Esophagus squamous epithelium (tissue), 5 donors: ENCODE data around the gene CSDE1. TPM values are rescaled to one million over a fixed set of nuclear protein-coding genes. Genes with fewer than 3 reads are reported as not detected.

Experiments
- DNase-seq: peaks from one replicate; lab custom pipeline; 2025; lab: John Stamatoyannopoulos, UW
- H3K27ac ChIP-seq, 4 donors: fragments of 200-600 bp; sonication (generic); one replicate each; pipeline ENCODE4 v1.5.1; 2016 to 2019; ENCODE audit warnings: mild to moderate bottlenecking in 1 of 4
- H3K27me3 ChIP-seq, 4 donors: fragments of 200-600 bp; sonication (generic); 1 replicate in 3 of 4; 2 replicates in 1 of 4; pipeline versions ENCODE4 v1.5.1 to v1.6.0; 2017 to 2021; ENCODE audit warnings: antibody characterized with exemption in 1 of 4
- H3K36me3 ChIP-seq, 3 donors: fragments of 200-600 bp; sonication (generic); one replicate each; pipeline ENCODE4 v1.5.1; 2016 to 2019
- H3K4me1 ChIP-seq, 3 donors: fragments of 200-600 bp; sonication (generic); one replicate each; pipeline ENCODE4 v1.5.1; 2017 to 2019
- H3K4me3 ChIP-seq, 4 donors: fragments of 200-600 bp; sonication (generic); 1 replicate in 3 of 4; 2 replicates in 1 of 4; pipeline ENCODE4 v1.5.1; 2016 to 2019; ENCODE audit warnings: mild to moderate bottlenecking in 2 of 4, moderate library complexity in 1 of 4
- H3K9me3 ChIP-seq, 3 donors: fragments of 200-600 bp; sonication (generic); one replicate each; pipeline ENCODE4 v1.5.1; 2016 to 2019
- CTCF ChIP-seq, 6 experiments: fragments of 450-650 bp in 4 of 6; fragments of 200-600 bp in 2 of 6; sonication (generic) in 2 of 6; IDR thresholded peaks; one replicate each; pipeline ENCODE4 v1.5.1; 2016 to 2019; ENCODE audit warnings: antibody characterized with exemption in 6 of 6, mild to moderate bottlenecking in 4 of 6, moderate library complexity in 4 of 6
- POLR2A ChIP-seq, 4 donors: fragments of 450-650 bp; IDR thresholded peaks; one replicate each; pipeline ENCODE4 v1.6.1; 2017; ENCODE audit warnings: antibody characterized with exemption in 4 of 4, mild to moderate bottlenecking in 4 of 4, moderate library complexity in 3 of 4
- WGBS, 2 donors: methylation state at CpG; one replicate each; pipeline ENCODE4 v1.1.5; 2018; 5-methylcytosine and 5-hydroxymethylcytosine counted together
- intact Hi-C: fragments of 100-400 bp; cut with DNase I; formaldehyde crosslinking; loops from one replicate; pipeline ENCODE4 v1.15.0; 2022
- total RNA-seq, 4 donors: library from RNA; depleted of rRNA; stranded (reverse); fragments of >200 nt; gene quantifications; one replicate each; pipeline ENCODE4 v1.1.0, GENCODE V29; 2016
- donor health status: DM: yes; HTN: yes; CAD: no.

CSDE1 gene
- total RNA-seq, 4 donors from 2014 or later, result 311 to 845 (median 638) TPM

- Histone ChIP-seq H3K4me3 (no peak overlapping the region), H3K27ac (no peak overlapping the region), H3K27me3 (no peaks in the 10 kb centered on the region), H3K9me3 (no peaks in the 10 kb centered on the region), H3K36me3 (peaks cover 0 to 99% (median 32%) of the 10 kb centered on the region in 3 donors), H3K4me1 (no peaks in the 10 kb centered on the region)
- TF ChIP-seq CTCF (IDR thresholded peaks at IDR 0.05) (no peak), POLR2A (IDR thresholded peaks at IDR 0.05) (no peak)
- intact Hi-C loops, result no loop called here
- DNase-seq, result no peak
- 96 to 98% methylated on average over 6 of the region's 6 CpGs for WGBS, 2 donors
Measured at GRCh38 chr1:114737314-114737849, 20.4 kb downstream of the CSDE1 start.

- TF ChIP-seq POLR2A (IDR thresholded peaks at IDR 0.05) (no peak), CTCF (IDR thresholded peaks at IDR 0.05) (no peak)
- Histone ChIP-seq H3K36me3 (peaks cover 0 to 99% (median 38%) of the 10 kb centered on the region in 3 donors), H3K27me3 (no peaks in the 10 kb centered on the region), H3K4me1 (no peaks in the 10 kb centered on the region), H3K27ac (no peak overlapping the region), H3K4me3 (no peak overlapping the region), H3K9me3 (no peaks in the 10 kb centered on the region)
- DNase-seq, result no peak
- intact Hi-C loops, result no loop called here
- WGBS, 2 donors, result 83 to 95% methylated on average over 1 of the region's 1 CpG
Measured at GRCh38 chr1:114735479-114735878, 22.3 kb downstream of the CSDE1 start.

- no peak overlapping the region for H3K27ac ChIP-seq
- H3K27me3 ChIP-seq, result no peaks in the 10 kb centered on the region
- WGBS, 2 donors, result 81 to 100% methylated on average over 1 of the region's 1 CpG
- H3K36me3 ChIP-seq, result peaks cover 16 to 100% (median 41%) of the 10 kb centered on the region in 3 donors
- no peaks in the 10 kb centered on the region for H3K9me3 ChIP-seq
- TF ChIP-seq POLR2A (IDR thresholded peaks at IDR 0.05) (no peak), CTCF (IDR thresholded peaks at IDR 0.05) (no peak)
- no peak for DNase-seq
- peaks cover 0 to 6% (median 0%) of the 10 kb centered on the region in 3 donors for H3K4me1 ChIP-seq
- intact Hi-C loops, result no loop called here
- H3K4me3 ChIP-seq, result no peak overlapping the region
Measured at GRCh38 chr1:114729782-114730181, 28.0 kb downstream of the CSDE1 start.

- H3K27ac ChIP-seq, result no peak overlapping the region
- intact Hi-C loops, result no loop called here
- no peaks in the 10 kb centered on the region for H3K9me3 ChIP-seq
- peaks cover 16 to 100% (median 41%) of the 10 kb centered on the region in 3 donors for H3K36me3 ChIP-seq
- H3K4me3 ChIP-seq, result no peak overlapping the region
- no peaks in the 10 kb centered on the region for H3K27me3 ChIP-seq
- peaks cover 0 to 6% (median 0%) of the 10 kb centered on the region in 3 donors for H3K4me1 ChIP-seq
- DNase-seq, result no peak
- no peak for TF ChIP-seq CTCF (IDR thresholded peaks at IDR 0.05)
- no peak for TF ChIP-seq POLR2A (IDR thresholded peaks at IDR 0.05)
- 84 to 96% methylated on average over 2 of the region's 2 CpGs for WGBS, 2 donors
Measured at GRCh38 chr1:114728553-114728952, 29.2 kb downstream of the CSDE1 start.

- peaks cover 19 to 100% (median 44%) of the 10 kb centered on the region in 3 donors for H3K36me3 ChIP-seq
- peaks cover 0 to 8% (median 0%) of the 10 kb centered on the region in 3 donors for H3K4me1 ChIP-seq
Measured at GRCh38 chr1:114725230-114725629, 32.6 kb downstream of the CSDE1 start.

More at GRCh38 chr1:114725230-114725629, 32.6 kb downstream of the CSDE1 start:
- H3K9me3 ChIP-seq, result no peaks in the 10 kb centered on the region
- intact Hi-C loops, result no loop called here
- H3K4me3 ChIP-seq, result no peak overlapping the region
- no peaks in the 10 kb centered on the region for H3K27me3 ChIP-seq
- 73 to 100% methylated on average over 1 of the region's 1 CpG for WGBS, 2 donors
- DNase-seq, result no peak
- H3K27ac ChIP-seq, result no peak overlapping the region
- TF ChIP-seq CTCF (IDR thresholded peaks at IDR 0.05), result no peak
- no peak for TF ChIP-seq POLR2A (IDR thresholded peaks at IDR 0.05)
